ENCODE results near the gene SEPTIN2. TPM values are rescaled to one million over a fixed set of nuclear protein-coding genes. Genes with fewer than 3 reads are reported as not detected.
"Not testable (repeated sequence)": the region's sequence is repeated elsewhere in the genome, so short reads cannot be mapped to it uniquely, and the experiment has no call there.

SEPTIN2 gene
- total RNA-seq, 1 experiment from 2014 or later: 445 TPM

DNA sequence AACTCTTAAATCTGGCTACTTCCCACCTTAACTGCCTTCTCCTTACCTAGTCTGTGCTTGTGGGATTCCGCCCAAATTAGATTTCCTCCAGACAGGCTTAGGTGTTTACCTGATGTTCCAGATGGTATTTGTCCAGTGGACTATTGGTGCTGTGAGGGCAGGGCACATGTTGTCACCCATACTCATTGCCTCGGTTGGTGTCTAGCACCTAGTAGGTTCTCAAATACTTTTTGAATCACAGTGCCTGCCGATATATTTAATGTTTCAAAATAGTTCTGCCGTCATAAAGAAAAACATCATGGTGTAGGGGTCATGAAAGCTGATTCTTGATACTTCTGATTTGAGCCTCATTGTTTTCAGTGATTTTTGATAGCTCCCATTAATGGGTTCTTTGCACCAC, 1.1 kb downstream of the SEPTIN2 start:
- DNase-seq: no peak
- peaks cover 80% of the 10 kb centered on the region for H3K36me3 Mint-ChIP-seq (ENCODE audit: insufficient read depth, unreplicated experiment)
- no TSS peak for BruUV-seq (replicated peaks)
- peak overlapping the region; percentile 100 for H3K27ac Mint-ChIP-seq (ENCODE audit: unreplicated experiment)
- TF ChIP-seq, protein P1, sequence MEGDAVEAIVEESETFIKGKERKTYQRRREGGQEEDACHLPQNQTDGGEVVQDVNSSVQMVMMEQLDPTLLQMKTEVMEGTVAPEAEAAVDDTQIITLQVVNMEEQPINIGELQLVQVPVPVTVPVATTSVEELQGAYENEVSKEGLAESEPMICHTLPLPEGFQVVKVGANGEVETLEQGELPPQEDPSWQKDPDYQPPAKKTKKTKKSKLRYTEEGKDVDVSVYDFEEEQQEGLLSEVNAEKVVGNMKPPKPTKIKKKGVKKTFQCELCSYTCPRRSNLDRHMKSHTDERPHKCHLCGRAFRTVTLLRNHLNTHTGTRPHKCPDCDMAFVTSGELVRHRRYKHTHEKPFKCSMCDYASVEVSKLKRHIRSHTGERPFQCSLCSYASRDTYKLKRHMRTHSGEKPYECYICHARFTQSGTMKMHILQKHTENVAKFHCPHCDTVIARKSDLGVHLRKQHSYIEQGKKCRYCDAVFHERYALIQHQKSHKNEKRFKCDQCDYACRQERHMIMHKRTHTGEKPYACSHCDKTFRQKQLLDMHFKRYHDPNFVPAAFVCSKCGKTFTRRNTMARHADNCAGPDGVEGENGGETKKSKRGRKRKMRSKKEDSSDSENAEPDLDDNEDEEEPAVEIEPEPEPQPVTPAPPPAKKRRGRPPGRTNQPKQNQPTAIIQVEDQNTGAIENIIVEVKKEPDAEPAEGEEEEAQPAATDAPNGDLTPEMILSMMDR (IDR thresholded peaks at IDR 0.05; ENCODE audit: unreplicated experiment): no peak
- H3K4me3 Mint-ChIP-seq (ENCODE audit: low read depth, unreplicated experiment): peak overlapping the region; percentile 97
- CTCF ChIA-PET: no interaction called here
- intact Hi-C loops (cut with micrococcal nuclease; ENCODE audit: unreplicated experiment): loop anchor here (5.0 kb wide), 1 partner anchor 35 kb away; no protein-coding TSS in a partner anchor
- peaks cover 53% of the 10 kb centered on the region for H3K4me1 Mint-ChIP-seq (ENCODE audit: low read depth, unreplicated experiment)
- H3K9me3 Mint-ChIP-seq (ENCODE audit: low read depth, unreplicated experiment): no peaks in the 10 kb centered on the region
- H3K27me3 Mint-ChIP-seq (ENCODE audit: unreplicated experiment): no peaks in the 10 kb centered on the region

DNA sequence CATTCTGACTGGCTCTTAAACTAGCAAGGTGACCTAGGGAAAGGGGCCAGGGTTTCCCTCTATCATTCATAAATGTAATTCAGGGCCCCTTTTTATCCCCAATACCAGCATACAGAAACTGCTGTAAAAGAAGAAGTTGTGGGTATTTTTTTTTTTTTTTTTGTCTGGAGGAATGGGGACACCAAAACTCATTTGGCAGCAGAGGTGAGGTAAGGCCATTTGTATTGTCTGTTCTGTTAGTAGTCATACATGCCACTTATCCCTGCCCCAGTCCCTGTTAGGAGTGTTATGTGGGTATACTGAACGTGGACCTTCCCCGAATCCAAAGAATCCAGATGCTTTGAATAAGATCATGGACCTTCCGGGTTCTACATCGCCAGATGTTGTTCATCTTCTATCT, 1.7 kb downstream of the SEPTIN2 start:
- intact Hi-C loops (cut with micrococcal nuclease; ENCODE audit: unreplicated experiment): loop anchor here (5.0 kb wide), 1 partner anchor 35 kb away; no protein-coding TSS in a partner anchor
- DNase-seq: no peak
- TF ChIP-seq, protein P1 (IDR thresholded peaks at IDR 0.05; ENCODE audit: unreplicated experiment): no peak
- H3K27ac Mint-ChIP-seq (ENCODE audit: unreplicated experiment): peak overlapping the region; percentile 100
- H3K36me3 Mint-ChIP-seq (ENCODE audit: insufficient read depth, unreplicated experiment): peaks cover 82% of the 10 kb centered on the region
- no peaks in the 10 kb centered on the region for H3K9me3 Mint-ChIP-seq (ENCODE audit: low read depth, unreplicated experiment)
- H3K27me3 Mint-ChIP-seq (ENCODE audit: unreplicated experiment): no peaks in the 10 kb centered on the region
- BruUV-seq (replicated peaks): no TSS peak
- CTCF ChIA-PET: no interaction called here
- H3K4me1 Mint-ChIP-seq (ENCODE audit: low read depth, unreplicated experiment): peaks cover 53% of the 10 kb centered on the region
- H3K4me3 Mint-ChIP-seq (ENCODE audit: low read depth, unreplicated experiment): peak overlapping the region; percentile 97

DNA sequence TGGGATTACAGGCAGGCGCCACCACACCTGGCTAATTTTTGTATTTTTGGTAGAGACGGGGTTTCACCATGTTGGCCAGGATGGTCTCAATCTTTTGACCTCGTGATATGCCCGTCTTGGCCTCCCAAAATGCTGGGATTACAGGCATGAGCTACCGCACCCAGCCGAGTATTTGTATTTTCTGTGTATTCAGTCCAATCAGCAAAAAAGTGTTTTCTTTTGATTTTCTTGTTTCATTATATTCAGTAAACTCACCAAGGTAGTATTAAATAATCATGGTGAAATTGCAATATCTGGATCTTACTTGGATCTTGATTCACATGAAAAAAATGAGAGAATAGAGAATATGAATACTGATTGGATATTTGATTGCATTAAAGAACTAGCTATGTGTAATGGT, 3.1 kb downstream of the SEPTIN2 start:
- CTCF ChIA-PET; DNase-seq; BruUV-seq (replicated peaks); H3K9me3 Mint-ChIP-seq (ENCODE audit: low read depth, unreplicated experiment); H3K27me3 Mint-ChIP-seq (ENCODE audit: unreplicated experiment); H3K27ac Mint-ChIP-seq (ENCODE audit: unreplicated experiment): not testable (repeated sequence)
- peaks cover 44% of the 10 kb centered on the region for H3K4me1 Mint-ChIP-seq (ENCODE audit: low read depth, unreplicated experiment)
- peaks cover 75% of the 10 kb centered on the region for H3K36me3 Mint-ChIP-seq (ENCODE audit: insufficient read depth, unreplicated experiment)
- intact Hi-C loops (cut with micrococcal nuclease; ENCODE audit: unreplicated experiment): loop anchor here (5.0 kb wide), 1 partner anchor 33 kb away; no protein-coding TSS in a partner anchor
- H3K4me3 Mint-ChIP-seq (ENCODE audit: low read depth, unreplicated experiment): peak overlapping the region; percentile 97

DNA sequence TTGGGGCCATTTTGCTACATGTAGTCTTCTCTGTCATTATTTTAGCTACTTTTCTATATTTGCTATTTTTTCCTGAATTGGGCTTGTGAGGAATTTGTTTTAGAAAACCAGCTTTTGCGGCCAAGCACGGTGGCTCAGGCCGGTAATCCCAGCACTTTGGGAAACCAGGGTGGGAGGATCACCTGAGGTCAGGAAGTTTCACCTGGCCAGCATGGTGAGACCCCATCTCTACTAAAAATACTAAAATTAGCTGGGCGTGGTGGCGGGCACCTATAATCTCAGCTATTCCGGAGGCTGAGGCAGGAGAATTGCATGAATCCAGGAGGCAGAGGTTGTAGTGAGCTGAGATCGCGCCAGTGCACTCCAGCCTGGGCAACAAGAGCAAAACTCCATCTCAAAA, 4.7 kb downstream of the SEPTIN2 start:
- H3K4me3 Mint-ChIP-seq (ENCODE audit: low read depth, unreplicated experiment): peak overlapping the region; percentile 7
- TF ChIP-seq, protein P1 (IDR thresholded peaks at IDR 0.05; ENCODE audit: unreplicated experiment): no peak
- H3K36me3 Mint-ChIP-seq (ENCODE audit: insufficient read depth, unreplicated experiment): peaks cover 66% of the 10 kb centered on the region
- DNase-seq: no peak
- H3K27me3 Mint-ChIP-seq (ENCODE audit: unreplicated experiment): no peaks in the 10 kb centered on the region
- no peak overlapping the region for H3K27ac Mint-ChIP-seq (ENCODE audit: unreplicated experiment)
- H3K4me1 Mint-ChIP-seq (ENCODE audit: low read depth, unreplicated experiment): peaks cover 50% of the 10 kb centered on the region
- intact Hi-C loops (cut with micrococcal nuclease; ENCODE audit: unreplicated experiment): no loop called here
- CTCF ChIA-PET: no interaction called here
- no TSS peak for BruUV-seq (replicated peaks)
- H3K9me3 Mint-ChIP-seq (ENCODE audit: low read depth, unreplicated experiment): no peaks in the 10 kb centered on the region

DNA sequence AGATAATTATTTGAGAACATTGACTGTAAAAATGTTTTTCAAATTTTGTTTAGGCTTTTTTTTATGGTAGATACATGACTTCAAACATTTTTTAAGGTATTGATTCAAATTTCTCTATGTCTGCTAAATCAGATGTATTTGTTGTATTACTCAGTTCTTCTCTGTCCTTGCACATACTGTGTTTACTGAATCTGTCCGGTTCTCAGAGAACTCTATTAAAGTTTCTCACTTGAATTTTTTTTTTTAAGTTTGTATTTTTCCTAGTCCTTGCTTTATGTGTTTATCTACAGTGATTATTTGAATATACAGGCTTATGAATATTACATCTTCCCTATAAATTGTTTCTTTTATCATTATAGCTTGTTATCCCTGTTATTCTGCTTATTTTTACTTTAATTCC, 5.3 kb downstream of the SEPTIN2 start:
- CTCF ChIA-PET: no interaction called here
- H3K27me3 Mint-ChIP-seq (ENCODE audit: unreplicated experiment): no peaks in the 10 kb centered on the region
- TF ChIP-seq, protein P1 (IDR thresholded peaks at IDR 0.05; ENCODE audit: unreplicated experiment): no peak
- H3K9me3 Mint-ChIP-seq (ENCODE audit: low read depth, unreplicated experiment): no peaks in the 10 kb centered on the region
- intact Hi-C loops (cut with micrococcal nuclease; ENCODE audit: unreplicated experiment): no loop called here
- H3K4me3 Mint-ChIP-seq (ENCODE audit: low read depth, unreplicated experiment): peak overlapping the region; percentile 7
- DNase-seq: no peak
- H3K4me1 Mint-ChIP-seq (ENCODE audit: low read depth, unreplicated experiment): peaks cover 52% of the 10 kb centered on the region
- no TSS peak for BruUV-seq (replicated peaks)
- H3K36me3 Mint-ChIP-seq (ENCODE audit: insufficient read depth, unreplicated experiment): peaks cover 61% of the 10 kb centered on the region
- H3K27ac Mint-ChIP-seq (ENCODE audit: unreplicated experiment): peak overlapping the region; percentile 62

Data from Calu3 (cell line).